ENCODE measurements around the gene THBD.

The THBD gene

GRCh38 chr20:23021951-23022350 is 27.5 kb downstream of the THBD start:
- TF ChIP-seq, protein P1, sequence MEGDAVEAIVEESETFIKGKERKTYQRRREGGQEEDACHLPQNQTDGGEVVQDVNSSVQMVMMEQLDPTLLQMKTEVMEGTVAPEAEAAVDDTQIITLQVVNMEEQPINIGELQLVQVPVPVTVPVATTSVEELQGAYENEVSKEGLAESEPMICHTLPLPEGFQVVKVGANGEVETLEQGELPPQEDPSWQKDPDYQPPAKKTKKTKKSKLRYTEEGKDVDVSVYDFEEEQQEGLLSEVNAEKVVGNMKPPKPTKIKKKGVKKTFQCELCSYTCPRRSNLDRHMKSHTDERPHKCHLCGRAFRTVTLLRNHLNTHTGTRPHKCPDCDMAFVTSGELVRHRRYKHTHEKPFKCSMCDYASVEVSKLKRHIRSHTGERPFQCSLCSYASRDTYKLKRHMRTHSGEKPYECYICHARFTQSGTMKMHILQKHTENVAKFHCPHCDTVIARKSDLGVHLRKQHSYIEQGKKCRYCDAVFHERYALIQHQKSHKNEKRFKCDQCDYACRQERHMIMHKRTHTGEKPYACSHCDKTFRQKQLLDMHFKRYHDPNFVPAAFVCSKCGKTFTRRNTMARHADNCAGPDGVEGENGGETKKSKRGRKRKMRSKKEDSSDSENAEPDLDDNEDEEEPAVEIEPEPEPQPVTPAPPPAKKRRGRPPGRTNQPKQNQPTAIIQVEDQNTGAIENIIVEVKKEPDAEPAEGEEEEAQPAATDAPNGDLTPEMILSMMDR (IDR thresholded peaks at IDR 0.05; ENCODE audit: insufficient read depth, low read length, poor library complexity, severe bottlenecking): no peak
- no peaks in the 10 kb centered on the region for H3K36me3 ChIP-seq (ENCODE audit: control insufficient read depth, insufficient read depth, low read length)
- H3K27me3 ChIP-seq (replicated peaks; ENCODE audit: control insufficient read depth, insufficient read depth, low read length): no peaks in the 10 kb centered on the region
- DNase-seq (ENCODE audit: extremely low read depth, insufficient read length): no peak
- H3K4me3 ChIP-seq (replicated peaks; ENCODE audit: low read depth, low read length): no peak overlapping the region

DNA sequence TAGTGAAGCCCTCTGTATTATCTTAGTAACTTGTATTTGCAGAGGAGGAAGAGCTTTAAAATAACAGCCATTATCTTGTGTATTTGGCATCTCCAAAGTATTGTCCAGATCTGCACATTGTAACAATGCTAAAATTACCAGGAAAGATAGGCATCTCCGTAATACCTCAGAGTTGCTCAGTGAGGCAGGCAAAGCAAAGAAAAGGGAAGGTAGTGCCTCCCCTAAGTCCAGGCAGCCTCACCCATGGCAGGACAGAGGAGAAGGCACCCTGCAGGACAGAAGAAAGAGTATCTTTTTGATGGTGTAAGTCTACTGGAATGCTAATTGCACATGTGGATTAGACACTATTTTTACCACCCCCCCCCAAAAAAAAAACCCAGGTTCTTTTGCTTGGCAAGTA is 27.9 kb downstream of the THBD start:
- Histone ChIP-seq H3K4me3 (replicated peaks; ENCODE audit: low read depth, low read length) (no peak overlapping the region), H3K36me3 (ENCODE audit: control insufficient read depth, insufficient read depth, low read length) (no peaks in the 10 kb centered on the region), H3K27me3 (replicated peaks; ENCODE audit: control insufficient read depth, insufficient read depth, low read length) (no peaks in the 10 kb centered on the region)
- TF ChIP-seq, protein P1 (IDR thresholded peaks at IDR 0.05; ENCODE audit: insufficient read depth, low read length, poor library complexity, severe bottlenecking): no peak
- DNase-seq (ENCODE audit: extremely low read depth, insufficient read length): no peak

DNA sequence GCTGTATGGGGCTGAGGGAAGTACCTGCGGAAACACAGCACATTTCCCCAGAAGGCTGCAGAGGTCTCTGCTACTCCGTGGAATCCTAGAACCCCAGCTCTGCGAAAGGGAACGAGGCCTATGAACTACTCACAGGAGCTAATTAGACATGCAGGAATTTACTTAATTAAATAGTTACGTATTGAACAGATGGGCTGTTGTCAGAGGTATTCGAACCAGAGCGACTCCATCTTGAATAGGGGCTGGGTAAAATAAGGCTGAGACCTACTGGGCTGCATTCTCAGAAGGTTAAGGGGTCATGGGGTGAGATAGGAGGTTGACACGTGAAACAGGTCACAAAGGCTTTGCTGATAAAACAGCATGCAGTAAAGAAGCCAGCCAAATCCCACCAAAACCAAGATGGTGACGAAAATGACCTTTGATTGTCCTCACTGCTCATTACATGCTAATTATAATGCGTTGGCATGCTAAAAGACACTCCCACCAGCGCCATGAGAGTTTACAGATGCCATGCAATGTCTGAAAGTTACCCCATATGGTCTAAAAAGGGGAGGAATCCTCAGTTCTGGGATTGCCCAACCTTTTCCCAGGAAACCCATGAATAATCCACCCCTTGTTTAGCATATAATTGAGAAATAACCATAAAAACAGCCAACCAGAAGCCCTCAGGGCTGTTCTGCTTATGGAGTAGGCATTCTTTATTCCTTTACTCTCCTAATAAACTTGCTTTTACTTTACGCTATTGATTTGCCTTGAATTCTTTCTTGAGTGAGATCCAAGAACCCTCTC is 29.0 kb downstream of the THBD start:
- no peaks in the 10 kb centered on the region for H3K36me3 ChIP-seq (ENCODE audit: control insufficient read depth, insufficient read depth, low read length)
- H3K27me3 ChIP-seq (replicated peaks; ENCODE audit: control insufficient read depth, insufficient read depth, low read length): no peaks in the 10 kb centered on the region
- no peak for DNase-seq (ENCODE audit: extremely low read depth, insufficient read length)
- TF ChIP-seq, protein P1 (IDR thresholded peaks at IDR 0.05; ENCODE audit: insufficient read depth, low read length, poor library complexity, severe bottlenecking): no peak
- no peak overlapping the region for H3K4me3 ChIP-seq (replicated peaks; ENCODE audit: low read depth, low read length)

DNA sequence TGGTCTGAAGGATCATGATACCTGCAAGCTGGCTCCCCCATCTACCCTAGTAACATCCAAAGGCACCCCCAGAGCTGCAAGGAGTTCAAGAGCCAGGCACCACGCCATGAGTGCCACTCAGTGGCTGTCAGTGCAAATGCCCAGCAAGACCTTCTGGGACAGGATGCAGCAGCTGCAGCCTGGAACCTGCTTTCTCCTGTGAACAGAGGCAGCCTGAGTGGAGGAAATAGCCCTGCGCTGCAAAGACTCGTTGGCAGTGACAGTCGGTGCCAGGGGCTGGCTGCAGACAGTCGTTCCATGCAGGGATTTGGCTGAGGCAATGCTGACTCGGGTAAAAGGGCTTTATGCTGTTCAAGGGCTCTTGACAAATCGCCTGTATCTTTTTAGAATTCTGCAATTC is 30.1 kb downstream of the THBD start:
- Histone ChIP-seq H3K36me3 (ENCODE audit: control insufficient read depth, insufficient read depth, low read length) (no peaks in the 10 kb centered on the region), H3K27me3 (replicated peaks; ENCODE audit: control insufficient read depth, insufficient read depth, low read length) (no peaks in the 10 kb centered on the region), H3K4me3 (replicated peaks; ENCODE audit: low read depth, low read length) (no peak overlapping the region)
- no peak for DNase-seq (ENCODE audit: extremely low read depth, insufficient read length)
- TF ChIP-seq, protein P1 (IDR thresholded peaks at IDR 0.05; ENCODE audit: insufficient read depth, low read length, poor library complexity, severe bottlenecking): no peak

- Histone ChIP-seq H3K27me3 (replicated peaks; ENCODE audit: control insufficient read depth, insufficient read depth, low read length) (no peaks in the 10 kb centered on the region), H3K4me3 (replicated peaks; ENCODE audit: low read depth, low read length) (no peak overlapping the region), H3K36me3 (ENCODE audit: control insufficient read depth, insufficient read depth, low read length) (no peaks in the 10 kb centered on the region)
- TF ChIP-seq, protein P1 (IDR thresholded peaks at IDR 0.05; ENCODE audit: insufficient read depth, low read length, poor library complexity, severe bottlenecking): no peak
- no peak for DNase-seq (ENCODE audit: extremely low read depth, insufficient read length)
These were observed 30.5 kb downstream of the THBD start for GRCh38 chr20:23018941-23019340.

Measured in GM06990 (cell line).